Right ventricle myocardium superior (tissue), 1 donor: Measurements from ENCODE around the gene CSNK1G3. TPM values are rescaled to one million over a fixed set of nuclear protein-coding genes. Genes with fewer than 3 reads are reported as not detected.
"Not testable (repeated sequence)": the region's sequence is repeated elsewhere in the genome, so short reads cannot be mapped to it uniquely, and the experiment has no call there.

Experiments used
- ATAC-seq: fragments of 200-7000 bp; cut with Tn5 transposase; one replicate; pipeline ENCODE4 v1.9.1; 2020; ENCODE audit warnings: mild to moderate bottlenecking; ENCODE audit not compliant: poor library complexity
- DNase-seq: peaks from one replicate; pipeline ENCODE4 v3.0.0-alpha.2; 2020
- intact Hi-C: fragments of 100-400 bp; cut with DNase I; formaldehyde crosslinking; loops from one replicate; pipeline ENCODE4 v1.11.2; 2022
- long read RNA-seq: library from polyadenylated mRNA; unstranded; transcript quantifications from one replicate; pipeline ENCODE4 v2.0.0, GENCODE V29; 2021
- total RNA-seq: library from RNA; stranded (reverse); fragmentation: NEBNext Ultra II Directional; extraction: Animal tissue kit (Norgen Biotek cat#: 25700); gene quantifications from one replicate; pipeline ENCODE4 v1.2.1, GENCODE V29; 2021
- donor health status: DM: no; HTN: yes; CAD: no; lungs with severe emphysema.

The CSNK1G3 gene
- total RNA-seq = 23.6 TPM
- long read RNA-seq, partial matches to known transcripts = 0 of 18 reads
- long read RNA-seq, other reads (novel, unspliced or antisense) = 18 of 18 reads

- DNase-seq (peak; percentile 97), ATAC-seq (peak; percentile 99)
- intact Hi-C loops = loop anchor here (2.0 kb wide), 1 partner anchor 89 kb away; the partner anchor contains the start of gene CEP120
These were observed at the start of gene CSNK1G3 for GRCh38 chr5:123511648-123512605. TSS of gene CSNK1G3 (plus strand) at chr5:123512177. CDS start at chr5:123545664, 33,487 bp downstream.

GRCh38 chr5:123466839-123467238, 45.1 kb upstream of the CSNK1G3 start:
- intact Hi-C loops, DNase-seq, ATAC-seq: not testable (repeated sequence)

DNA sequence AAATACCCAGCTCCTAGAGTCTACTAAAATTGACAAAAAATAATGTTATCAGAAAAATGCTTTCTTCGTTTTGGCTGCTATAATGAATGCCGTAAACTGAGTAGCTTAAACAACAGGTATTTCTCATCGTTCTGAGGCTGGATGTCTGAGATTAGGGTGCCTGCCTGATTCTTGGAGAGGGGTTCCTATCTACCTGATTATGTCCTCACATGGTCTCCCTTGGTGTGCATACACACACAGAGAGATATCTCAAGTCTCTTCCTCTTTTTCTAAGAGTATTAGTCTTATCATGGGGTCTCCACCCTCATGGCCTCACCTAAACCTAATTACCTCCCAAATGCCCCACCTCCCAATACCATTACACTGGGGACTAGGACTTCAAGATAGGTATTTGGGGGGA, 40.6 kb upstream of the CSNK1G3 start:
- intact Hi-C loops = no loop called here
- ATAC-seq = no peak
- no peak for DNase-seq

DNA sequence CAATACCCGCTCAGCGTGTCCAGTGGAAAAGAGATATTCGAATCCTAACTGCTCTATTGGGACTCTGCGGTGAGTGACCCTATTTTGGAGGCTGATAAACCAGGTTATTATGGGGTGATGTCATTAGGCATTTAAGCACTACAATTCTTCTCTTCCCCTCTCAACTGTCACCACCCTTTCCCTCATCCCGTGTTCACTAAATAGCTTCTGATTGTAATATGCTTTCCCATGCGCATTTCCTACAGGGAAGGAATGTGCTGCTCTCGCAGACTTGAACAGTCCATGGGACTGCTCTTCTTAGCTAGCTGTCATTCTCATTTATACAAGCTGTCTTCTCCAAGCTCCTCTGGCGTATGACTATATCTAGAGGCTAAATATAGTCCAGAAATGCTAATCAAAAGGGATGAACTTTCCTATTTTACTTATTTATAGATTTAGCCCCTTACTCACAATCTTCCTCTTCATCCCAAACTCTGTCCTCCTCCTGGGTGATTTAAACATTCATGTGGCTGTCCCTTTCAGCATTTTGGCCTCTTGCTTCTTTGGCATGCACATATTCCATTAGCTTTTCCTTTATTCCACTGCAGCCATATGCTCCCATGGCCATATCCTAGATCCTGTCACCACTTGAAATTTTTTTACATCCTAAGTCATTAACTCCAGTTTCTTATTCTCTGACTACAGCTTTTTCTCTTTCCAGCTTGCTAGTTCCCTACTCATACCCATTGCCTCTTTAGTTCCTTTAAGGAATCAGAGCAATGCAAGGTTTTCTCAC, 39.6 kb upstream of the CSNK1G3 start:
- DNase-seq (no peak), ATAC-seq (peak; percentile 55)
- intact Hi-C loops = no loop called here

- intact Hi-C loops = no loop called here
- ATAC-seq (no peak), DNase-seq (no peak)
These were observed 37.7 kb upstream of the CSNK1G3 start for GRCh38 chr5:123474228-123474627.

DNA sequence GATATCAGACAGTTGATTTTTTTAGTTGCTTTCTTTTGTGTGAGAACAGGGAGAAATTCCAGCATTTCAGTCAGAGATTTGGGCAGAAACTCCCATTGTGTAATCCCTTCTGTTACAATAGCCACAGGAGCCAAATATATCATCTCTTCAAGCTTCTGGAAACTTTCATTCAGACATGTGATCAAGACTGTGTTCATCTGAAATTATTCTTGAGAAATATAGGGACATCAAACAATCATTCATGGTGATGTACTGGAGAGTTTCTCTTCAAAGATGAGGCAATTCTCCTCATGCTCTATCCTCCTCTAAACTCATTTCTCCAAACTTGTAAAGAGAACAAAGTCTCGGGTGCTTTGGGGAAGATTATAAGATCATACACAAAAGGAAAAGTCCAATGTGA, 35.2 kb upstream of the CSNK1G3 start:
- DNase-seq = no peak
- ATAC-seq = no peak
- intact Hi-C loops = no loop called here

- intact Hi-C loops = no loop called here
- DNase-seq (no peak), ATAC-seq (no peak)
These were observed 33.4 kb upstream of the CSNK1G3 start for GRCh38 chr5:123478546-123478945.

DNA sequence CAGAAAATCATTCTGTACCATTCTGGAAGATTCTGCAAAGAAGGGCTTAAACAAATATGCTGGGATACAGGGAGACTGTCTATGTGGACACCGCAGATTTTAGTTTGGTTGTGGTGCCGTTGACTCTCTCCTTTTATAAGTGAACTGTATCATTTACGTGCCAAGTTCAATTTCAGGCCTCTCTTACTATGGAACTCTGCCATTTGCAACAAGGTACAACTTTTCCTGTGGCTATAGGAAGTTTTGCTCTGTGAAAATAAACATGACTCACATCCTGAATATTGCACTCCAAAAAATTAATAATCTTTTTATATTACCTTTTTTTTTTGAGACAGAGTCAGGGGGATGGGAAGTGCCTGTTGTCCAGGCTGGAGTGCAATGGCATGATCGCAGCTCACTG, 29.7 kb upstream of the CSNK1G3 start:
- no peak for DNase-seq
- ATAC-seq = no peak
- intact Hi-C loops = no loop called here

DNA sequence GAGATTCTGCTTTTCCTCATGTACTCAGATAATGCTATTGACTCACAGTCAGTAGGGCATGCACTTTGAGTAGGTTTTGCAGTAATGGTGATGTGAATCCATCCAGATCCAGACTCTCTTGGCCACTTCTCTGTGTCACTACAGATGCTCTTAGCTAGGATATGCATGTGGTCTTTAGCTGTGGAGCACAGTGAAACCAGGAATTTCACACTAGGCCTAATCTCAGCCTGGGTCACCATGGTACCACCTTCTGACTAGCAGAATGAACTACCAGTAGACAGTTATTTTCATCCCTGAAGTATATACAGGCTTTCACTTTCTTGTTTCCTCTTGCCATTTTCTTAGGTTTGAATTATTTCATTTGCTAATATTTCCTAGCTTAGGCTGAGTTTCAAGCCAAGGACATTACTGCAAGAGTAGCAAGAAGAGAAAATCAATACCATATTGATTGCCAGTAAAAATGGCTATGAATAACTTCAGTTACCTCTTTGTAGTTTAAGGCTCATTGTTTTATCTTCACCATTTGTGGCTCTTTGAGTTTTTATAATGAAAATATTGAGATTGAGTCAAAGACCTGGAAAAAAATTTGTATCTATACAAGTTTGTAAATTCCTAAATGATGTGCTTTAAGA, 28.4 kb upstream of the CSNK1G3 start:
- DNase-seq = no peak
- no peak for ATAC-seq
- intact Hi-C loops = no loop called here

GRCh38 chr5:123485275-123485674, 26.7 kb upstream of the CSNK1G3 start:
- intact Hi-C loops = no loop called here
- no peak for DNase-seq
- ATAC-seq = no peak

- intact Hi-C loops = no loop called here
- DNase-seq (no peak), ATAC-seq (no peak)
These were observed 24.9 kb upstream of the CSNK1G3 start for GRCh38 chr5:123486951-123487655.

DNA sequence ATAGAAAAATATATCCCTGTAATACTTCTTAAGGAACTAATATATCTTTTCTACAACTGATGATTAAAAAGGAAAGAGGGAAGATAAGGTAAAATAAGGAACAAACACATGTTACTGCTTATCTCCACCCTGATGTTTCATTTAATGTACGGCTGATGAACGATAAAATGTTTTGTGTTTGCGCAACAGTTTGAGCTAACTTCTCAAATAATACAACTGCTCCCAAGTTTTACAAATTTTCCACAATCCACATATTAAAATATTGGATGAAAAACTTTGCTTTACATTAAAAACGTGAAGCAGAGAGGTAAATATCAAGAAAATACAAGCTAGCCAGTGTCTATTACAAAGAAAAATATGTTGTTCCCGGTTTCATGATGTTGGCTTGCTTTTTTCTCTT, 21.0 kb upstream of the CSNK1G3 start:
- no peak for DNase-seq
- ATAC-seq = no peak
- intact Hi-C loops = no loop called here

DNA sequence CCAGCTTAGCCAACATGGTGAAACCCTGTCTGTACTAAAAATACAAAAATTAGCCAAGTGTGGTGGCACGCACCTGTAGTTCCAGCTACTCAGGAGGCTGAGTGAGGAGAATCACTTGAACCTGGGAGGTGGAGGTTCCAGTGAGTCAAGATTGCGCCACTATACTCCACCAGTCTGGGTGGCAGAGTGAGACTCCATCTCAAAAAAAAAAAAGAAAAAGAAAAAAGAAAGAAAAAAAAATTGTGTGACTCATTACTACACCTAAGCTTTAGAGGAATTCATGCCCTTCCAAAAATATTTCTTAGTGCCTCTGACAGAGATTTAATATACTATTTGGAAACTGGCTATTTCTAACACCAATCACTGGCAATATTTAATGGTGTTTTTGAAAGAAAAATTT, 16.8 kb upstream of the CSNK1G3 start:
- DNase-seq, ATAC-seq, intact Hi-C loops: not testable (repeated sequence)

- DNase-seq (no peak), ATAC-seq (no peak)
- intact Hi-C loops = no loop called here
These were observed 15.1 kb upstream of the CSNK1G3 start for GRCh38 chr5:123496892-123497291.

DNA sequence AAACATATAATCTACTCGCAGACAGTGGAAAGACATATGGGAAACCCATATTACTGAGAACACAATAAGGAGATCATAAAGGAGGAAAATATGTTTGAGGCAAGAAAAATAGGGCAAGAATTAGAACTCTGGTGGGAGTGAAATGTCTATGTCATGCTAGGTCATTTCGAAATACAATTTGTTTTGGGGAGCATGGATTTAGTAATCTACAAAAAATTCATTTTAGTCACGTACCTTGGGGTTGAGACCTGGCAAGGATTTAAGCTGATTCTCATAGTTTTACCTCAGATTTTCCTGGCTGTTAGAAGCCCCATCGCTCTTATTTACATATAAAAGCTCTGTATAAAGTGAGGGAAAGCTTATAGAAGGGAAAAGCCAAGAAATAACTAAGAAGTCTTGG, 11.5 kb upstream of the CSNK1G3 start:
- DNase-seq (no peak), ATAC-seq (no peak)
- intact Hi-C loops = no loop called here

DNA sequence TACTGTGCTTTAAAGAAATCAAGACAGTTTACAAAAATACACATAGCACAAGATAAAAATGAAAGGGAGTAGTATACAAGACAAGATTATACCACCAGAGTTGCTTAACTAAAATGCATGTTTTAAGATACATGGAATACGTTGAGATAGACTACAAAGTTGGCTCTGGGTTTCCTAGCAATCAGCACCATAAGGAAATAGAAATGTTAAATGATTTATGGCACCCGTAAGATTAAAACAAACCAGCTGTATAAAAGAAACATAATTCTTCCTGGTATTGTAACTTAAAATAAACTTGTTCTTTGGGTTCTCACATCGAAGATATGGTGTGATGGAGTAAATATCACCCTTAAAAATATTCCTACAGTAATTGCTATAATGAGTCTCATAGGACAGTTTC, 9.9 kb upstream of the CSNK1G3 start:
- intact Hi-C loops = no loop called here

GRCh38 chr5:123503299-123503698, 8.7 kb upstream of the CSNK1G3 start:
- DNase-seq = no peak
- no peak for ATAC-seq
- intact Hi-C loops = no loop called here

More for the DNA sequence above, 9.9 kb upstream of the CSNK1G3 start:
- DNase-seq (no peak), ATAC-seq (no peak)

- ATAC-seq (peak; percentile 18), DNase-seq (no peak)
- intact Hi-C loops = no loop called here
These were observed 6.3 kb upstream of the CSNK1G3 start for GRCh38 chr5:123505633-123506032.
